ENCODE results near the gene MOK. TPM values are rescaled to one million over a fixed set of nuclear protein-coding genes. Genes with fewer than 3 reads are reported as not detected.

MOK gene
- total RNA-seq, 1 donor from 2014 or later: 1.8 TPM

- Mint-ChIP-seq H3K4me3 (no peak overlapping the region), H3K9me3 (no peaks in the 10 kb centered on the region), H3K27me3 (no peaks in the 10 kb centered on the region), H3K36me3 (ENCODE audit: low read depth) (no peaks in the 10 kb centered on the region), H3K27ac (no peak overlapping the region), H3K4me1 (no peaks in the 10 kb centered on the region)
- intact Hi-C loops (cut with micrococcal nuclease): no loop called here
- ChIA-PET CTCF (interaction anchor here (1.7 kb wide), 1 partner anchor 85 kb away, joined by 4 read pairs; no protein-coding TSS in a partner anchor), POLR2A (no interaction called here)
- ATAC-seq (ENCODE audit: low read depth) (no peak), DNase-seq (no peak)
- TF ChIP-seq CTCF (IDR thresholded peaks at IDR 0.05): no peak
Observed at GRCh38 chr14:102229071-102229738, 75.8 kb downstream of the MOK start.

- no peak for ATAC-seq (ENCODE audit: low read depth)
- Mint-ChIP-seq H3K27ac (no peak overlapping the region), H3K36me3 (ENCODE audit: low read depth) (peaks cover 3% of the 10 kb centered on the region), H3K4me3 (no peak overlapping the region), H3K4me1 (no peaks in the 10 kb centered on the region), H3K27me3 (no peaks in the 10 kb centered on the region), H3K9me3 (no peaks in the 10 kb centered on the region)
- no peak for DNase-seq
- CTCF ChIA-PET: interaction anchor here (1.0 kb wide), 1 partner anchor 10 kb away, joined by 3 read pairs; no protein-coding TSS in a partner anchor
- no peak for TF ChIP-seq CTCF (IDR thresholded peaks at IDR 0.05)
- intact Hi-C loops (cut with micrococcal nuclease): no loop called here
- POLR2A ChIA-PET: no interaction called here
Observed at GRCh38 chr14:102227184-102227964, 77.6 kb downstream of the MOK start.

DNA sequence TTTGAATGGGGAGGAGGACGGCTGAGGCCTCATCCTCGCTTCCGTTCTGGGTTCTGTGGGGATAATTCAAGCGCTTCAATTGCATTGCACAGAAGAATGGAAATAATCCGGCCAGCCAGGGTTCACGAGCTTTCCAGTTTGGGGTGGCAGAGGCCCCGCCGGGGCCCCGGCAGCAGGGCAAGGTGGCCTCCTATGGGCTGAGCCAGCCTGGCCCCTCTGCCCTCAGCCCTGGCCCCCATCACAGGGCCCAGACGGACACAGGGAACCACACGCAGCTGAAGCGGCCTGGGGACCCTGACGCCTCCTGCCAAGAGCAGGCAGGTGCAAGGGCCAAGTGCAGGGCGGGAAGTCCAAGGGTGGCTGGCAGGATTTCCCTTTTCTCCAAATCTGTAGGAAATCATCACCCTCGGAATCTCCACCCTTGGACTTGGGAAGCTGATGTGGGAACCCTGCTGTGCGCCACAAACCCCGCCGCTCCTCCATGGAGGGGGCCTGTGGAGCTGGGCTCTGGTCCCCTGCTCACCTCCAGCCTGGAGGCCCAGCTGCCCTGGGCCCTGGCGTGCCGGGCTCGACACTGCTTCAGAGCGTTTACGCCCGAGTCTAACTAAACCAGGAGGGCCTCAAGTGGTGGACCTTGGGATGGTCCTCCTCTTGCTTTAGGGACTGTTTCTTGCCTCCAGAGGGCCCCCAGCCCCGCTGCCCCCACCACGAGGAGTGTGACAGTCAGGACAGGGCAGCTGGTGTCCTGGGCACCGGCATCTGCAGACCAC is 78.4 kb downstream of the MOK start:
- POLR2A ChIA-PET: no interaction called here

GRCh38 chr14:102225936-102226335 is 79.0 kb downstream of the MOK start:
- CTCF ChIA-PET: interaction anchor here (1.0 kb wide), 1 partner anchor 12 kb away, joined by 3 read pairs; no protein-coding TSS in a partner anchor
- no peak for DNase-seq
- H3K36me3 Mint-ChIP-seq (ENCODE audit: low read depth): peaks cover 6% of the 10 kb centered on the region
- peaks cover under 1% of the 10 kb centered on the region for H3K4me1 Mint-ChIP-seq
- no peaks in the 10 kb centered on the region for H3K27me3 Mint-ChIP-seq
- no peak overlapping the region for H3K4me3 Mint-ChIP-seq
- POLR2A ChIA-PET: no interaction called here
- H3K9me3 Mint-ChIP-seq: no peaks in the 10 kb centered on the region
- no peak for TF ChIP-seq CTCF (IDR thresholded peaks at IDR 0.05)
- H3K27ac Mint-ChIP-seq: no peak overlapping the region
- no peak for ATAC-seq (ENCODE audit: low read depth)
- intact Hi-C loops (cut with micrococcal nuclease): no loop called here

More for the DNA sequence above, 78.4 kb downstream of the MOK start:
- H3K27me3 Mint-ChIP-seq: no peaks in the 10 kb centered on the region
- no peaks in the 10 kb centered on the region for H3K4me1 Mint-ChIP-seq
- intact Hi-C loops (cut with micrococcal nuclease): no loop called here
- no peak overlapping the region for H3K27ac Mint-ChIP-seq
- peaks cover 6% of the 10 kb centered on the region for H3K36me3 Mint-ChIP-seq (ENCODE audit: low read depth)
- H3K4me3 Mint-ChIP-seq: no peak overlapping the region
- ATAC-seq (ENCODE audit: low read depth) (no peak), DNase-seq (no peak)
- no peaks in the 10 kb centered on the region for H3K9me3 Mint-ChIP-seq
- no peak for TF ChIP-seq CTCF (IDR thresholded peaks at IDR 0.05)
- CTCF ChIA-PET: interaction anchor here (1.0 kb wide), 1 partner anchor 11 kb away, joined by 3 read pairs; no protein-coding TSS in a partner anchor

DNA sequence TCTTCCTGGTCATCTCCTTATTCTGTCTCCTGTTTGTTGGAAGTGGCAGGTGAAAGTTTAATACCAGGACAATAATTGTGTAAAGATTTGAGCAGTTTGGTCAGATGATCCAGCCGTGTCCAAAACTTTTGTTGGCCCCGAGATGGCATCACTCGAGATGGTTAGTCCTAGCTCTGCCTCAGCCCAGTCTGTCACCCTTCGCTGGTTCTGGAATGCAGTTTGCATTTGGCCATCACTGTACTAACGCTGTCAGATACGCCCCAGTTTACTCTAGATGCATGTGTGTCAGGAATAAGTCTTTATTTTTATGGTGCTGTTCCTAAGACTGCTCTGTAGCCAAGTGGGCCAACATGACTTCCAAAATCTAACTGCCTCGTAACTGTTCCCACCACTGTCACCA is 79.6 kb downstream of the MOK start:
- no peak overlapping the region for H3K27ac Mint-ChIP-seq
- no peaks in the 10 kb centered on the region for H3K27me3 Mint-ChIP-seq
- ChIA-PET CTCF (no interaction called here), POLR2A (no interaction called here)
- H3K4me1 Mint-ChIP-seq: peaks cover 4% of the 10 kb centered on the region
- no peak for TF ChIP-seq CTCF (IDR thresholded peaks at IDR 0.05)
- intact Hi-C loops (cut with micrococcal nuclease): no loop called here
- DNase-seq (no peak), ATAC-seq (ENCODE audit: low read depth) (no peak)
- peaks cover 9% of the 10 kb centered on the region for H3K36me3 Mint-ChIP-seq (ENCODE audit: low read depth)
- H3K9me3 Mint-ChIP-seq: no peaks in the 10 kb centered on the region
- no peak overlapping the region for H3K4me3 Mint-ChIP-seq

Data from activated B cell treated with CpG ODN at 0.5 μM for 24 hours (primary cell).